SJSA1 (cell line): ENCODE data around the gene NAA38. TPM values are rescaled to one million over a fixed set of nuclear protein-coding genes. Genes with fewer than 3 reads are reported as not detected.

Experiments
- DNase-seq, 2 experiments: peaks; one replicate each; pipeline ENCODE4 v3.0.0-alpha.2; 2015 to 2020; ENCODE audit warnings: low spot score in 2 of 2, low read depth in 1 of 2
- H3K27ac ChIP-seq: fragments of 250-450 bp; sonication (Bioruptor Pico); 2 replicates; pipeline ENCODE4 v1.5.1; 2020; ENCODE audit warnings: mild to moderate bottlenecking, moderate library complexity
- H3K27me3 ChIP-seq: fragments of 250-450 bp; sonication (Bioruptor Pico); replicated peaks from 2 replicates; pipeline ENCODE4 v1.5.1; 2020; ENCODE audit warnings: mild to moderate bottlenecking, moderate library complexity
- H3K36me3 ChIP-seq: fragments of 250-450 bp; sonication (Bioruptor Pico); 2 replicates; pipeline ENCODE4 v1.5.1; 2020; ENCODE audit warnings: mild to moderate bottlenecking
- H3K4me1 ChIP-seq: fragments of 250-450 bp; sonication (Bioruptor Pico); replicated peaks from 2 replicates; pipeline ENCODE4 v1.6.1; 2021; ENCODE audit warnings: mild to moderate bottlenecking
- H3K4me3 ChIP-seq: fragments of 250-450 bp; sonication (Bioruptor Pico); 2 replicates; pipeline ENCODE4 v1.5.1; 2020; ENCODE audit warnings: mild to moderate bottlenecking
- H3K9me3 ChIP-seq: fragments of 250-450 bp; sonication (Bioruptor Pico); replicated peaks from 2 replicates; pipeline ENCODE4 v1.5.1; 2020; ENCODE audit warnings: mild to moderate bottlenecking
- total RNA-seq: library from RNA; depleted of rRNA; stranded (reverse); fragments of >200 nt; shearing (Covaris generic); gene quantifications from 2 replicates; pipeline ENCODE4 v1.2.3, GENCODE V29; 2014

NAA38 gene
- total RNA-seq, 1 experiment from 2014 or later, result 90.7 TPM

- no peaks in the 10 kb centered on the region for H3K27me3 ChIP-seq
- H3K27ac ChIP-seq, result no peak overlapping the region
- H3K9me3 ChIP-seq, result no peaks in the 10 kb centered on the region; the same call in 1 of the 2 replicates
- DNase-seq, result no peak
- H3K36me3 ChIP-seq, result peaks cover 43% of the 10 kb centered on the region
- H3K4me1 ChIP-seq, result peaks cover 22% of the 10 kb centered on the region
- H3K4me3 ChIP-seq, result no peak overlapping the region
These were observed 4.3 kb downstream of the NAA38 start for GRCh38 chr17:7852919-7853690.

GRCh38 chr17:7852262-7852670 lies 5.1 kb downstream of the NAA38 start:
- Histone ChIP-seq H3K27ac (no peak overlapping the region), H3K36me3 (peaks cover 42% of the 10 kb centered on the region), H3K27me3 (no peaks in the 10 kb centered on the region), H3K9me3 (no peaks in the 10 kb centered on the region; the same call in 1 of the 2 replicates), H3K4me3 (no peak overlapping the region), H3K4me1 (peaks cover 19% of the 10 kb centered on the region)
- no peak for DNase-seq

GRCh38 chr17:7851438-7852261 lies 5.7 kb downstream of the NAA38 start:
- no peak overlapping the region for H3K27ac ChIP-seq
- no peaks in the 10 kb centered on the region; the same call in 1 of the 2 replicates for H3K9me3 ChIP-seq
- no peak overlapping the region for H3K4me3 ChIP-seq
- peaks cover 18% of the 10 kb centered on the region for H3K4me1 ChIP-seq
- DNase-seq, result peak; percentile 33 to 81
- H3K36me3 ChIP-seq, result peaks cover 47% of the 10 kb centered on the region
- H3K27me3 ChIP-seq, result no peaks in the 10 kb centered on the region

- peaks cover 47% of the 10 kb centered on the region for H3K36me3 ChIP-seq
- H3K4me1 ChIP-seq, result peaks cover 10% of the 10 kb centered on the region
- H3K27ac ChIP-seq, result no peak overlapping the region
These were observed 6.5 kb downstream of the NAA38 start for GRCh38 chr17:7850701-7851437.

GRCh38 chr17:7849751-7850504 lies 7.4 kb downstream of the NAA38 start:
- Histone ChIP-seq H3K4me1 (peaks cover 11% of the 10 kb centered on the region), H3K36me3 (peaks cover 48% of the 10 kb centered on the region), H3K27me3 (no peaks in the 10 kb centered on the region), H3K9me3 (no peaks in the 10 kb centered on the region; the same call in 1 of the 2 replicates), H3K27ac (no peak overlapping the region), H3K4me3 (no peak overlapping the region)
- no peak for DNase-seq

More at GRCh38 chr17:7850701-7851437, 6.5 kb downstream of the NAA38 start:
- no peaks in the 10 kb centered on the region for H3K27me3 ChIP-seq
- no peaks in the 10 kb centered on the region; the same call in 1 of the 2 replicates for H3K9me3 ChIP-seq
- no peak overlapping the region for H3K4me3 ChIP-seq
- DNase-seq, result no peak

- peaks cover 48% of the 10 kb centered on the region for H3K36me3 ChIP-seq
- no peaks in the 10 kb centered on the region for H3K27me3 ChIP-seq
- peaks cover 11% of the 10 kb centered on the region for H3K4me1 ChIP-seq
- no peaks in the 10 kb centered on the region; the same call in 1 of the 2 replicates for H3K9me3 ChIP-seq
- H3K27ac ChIP-seq, result no peak overlapping the region
- no peak for DNase-seq
- H3K4me3 ChIP-seq, result no peak overlapping the region
These were observed 8.1 kb downstream of the NAA38 start for GRCh38 chr17:7849130-7849750.

- DNase-seq, result no peak
- H3K4me1 ChIP-seq, result peaks cover 11% of the 10 kb centered on the region
- H3K27me3 ChIP-seq, result no peaks in the 10 kb centered on the region
- H3K9me3 ChIP-seq, result no peaks in the 10 kb centered on the region; the same call in 1 of the 2 replicates
- H3K36me3 ChIP-seq, result peaks cover 48% of the 10 kb centered on the region
- no peak overlapping the region for H3K4me3 ChIP-seq
- H3K27ac ChIP-seq, result no peak overlapping the region
These were observed 8.6 kb downstream of the NAA38 start for GRCh38 chr17:7848739-7849129.

GRCh38 chr17:7848131-7848579 lies 9.2 kb downstream of the NAA38 start:
- Histone ChIP-seq H3K36me3 (peaks cover 46% of the 10 kb centered on the region), H3K4me1 (peaks cover 13% of the 10 kb centered on the region), H3K27ac (no peak overlapping the region), H3K4me3 (no peak overlapping the region), H3K9me3 (no peaks in the 10 kb centered on the region; the same call in 1 of the 2 replicates), H3K27me3 (no peaks in the 10 kb centered on the region)
- DNase-seq, result no peak

GRCh38 chr17:7846765-7847661 lies 10.3 kb downstream of the NAA38 start:
- no peak for DNase-seq
- Histone ChIP-seq H3K9me3 (no peaks in the 10 kb centered on the region; the same call in 1 of the 2 replicates), H3K36me3 (peaks cover 35% of the 10 kb centered on the region), H3K4me1 (peaks cover 21% of the 10 kb centered on the region), H3K4me3 (no peak overlapping the region), H3K27ac (no peak overlapping the region), H3K27me3 (no peaks in the 10 kb centered on the region)

- Histone ChIP-seq H3K27me3 (no peaks in the 10 kb centered on the region), H3K9me3 (no peaks in the 10 kb centered on the region), H3K4me1 (peaks cover 20% of the 10 kb centered on the region), H3K27ac (no peak overlapping the region), H3K36me3 (peaks cover 27% of the 10 kb centered on the region), H3K4me3 (no peak overlapping the region)
- no peak for DNase-seq
These were observed 11.2 kb downstream of the NAA38 start for GRCh38 chr17:7846063-7846735.

GRCh38 chr17:7845359-7846062 lies 11.8 kb downstream of the NAA38 start:
- peak overlapping the region; percentile 22; the same call in 1 of the 2 replicates for H3K27ac ChIP-seq
- no peaks in the 10 kb centered on the region for H3K27me3 ChIP-seq
- H3K4me3 ChIP-seq, result peak overlapping the region; percentile 51
- peaks cover 23% of the 10 kb centered on the region for H3K36me3 ChIP-seq
- no peak for DNase-seq
- H3K9me3 ChIP-seq, result no peaks in the 10 kb centered on the region
- peaks cover 25% of the 10 kb centered on the region for H3K4me1 ChIP-seq
